ENCODE results near the gene SOX21.

DNA sequence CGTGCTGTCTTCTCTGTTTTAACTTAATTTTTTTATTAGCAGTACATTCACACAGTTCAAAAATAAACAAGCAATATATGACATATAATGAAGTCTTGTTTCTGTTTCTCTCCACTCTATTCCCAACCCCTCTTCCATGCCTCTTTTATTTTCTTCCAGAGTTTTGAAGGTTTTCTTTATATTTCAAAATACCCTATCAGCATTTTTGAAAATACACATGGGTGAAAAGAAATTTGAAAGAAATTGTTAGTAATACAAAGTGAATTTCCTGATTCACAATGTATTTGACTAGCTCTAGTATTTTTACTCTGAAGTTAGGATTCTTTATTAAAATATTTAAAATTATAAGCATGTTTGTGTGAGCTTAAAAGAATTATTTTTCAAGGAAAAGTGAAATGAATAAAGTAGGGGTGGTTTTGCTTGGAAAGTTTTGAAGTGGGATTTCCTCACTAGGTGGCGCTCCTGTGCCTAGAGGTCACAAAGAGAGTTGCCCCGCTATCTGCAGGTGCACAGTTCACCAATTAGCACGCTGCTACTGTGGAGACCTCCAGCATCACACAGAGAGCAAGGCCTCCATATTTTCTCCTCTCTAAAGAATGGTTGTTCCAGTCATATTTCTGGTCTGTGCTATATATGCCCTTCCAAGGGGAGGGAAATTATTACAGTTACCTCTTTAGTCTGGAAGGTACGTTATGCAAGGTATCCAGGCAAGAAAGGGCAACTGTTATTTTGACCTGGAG, 37.6 kb downstream of the SOX21 start:
- TF ChIP-seq, protein P1, sequence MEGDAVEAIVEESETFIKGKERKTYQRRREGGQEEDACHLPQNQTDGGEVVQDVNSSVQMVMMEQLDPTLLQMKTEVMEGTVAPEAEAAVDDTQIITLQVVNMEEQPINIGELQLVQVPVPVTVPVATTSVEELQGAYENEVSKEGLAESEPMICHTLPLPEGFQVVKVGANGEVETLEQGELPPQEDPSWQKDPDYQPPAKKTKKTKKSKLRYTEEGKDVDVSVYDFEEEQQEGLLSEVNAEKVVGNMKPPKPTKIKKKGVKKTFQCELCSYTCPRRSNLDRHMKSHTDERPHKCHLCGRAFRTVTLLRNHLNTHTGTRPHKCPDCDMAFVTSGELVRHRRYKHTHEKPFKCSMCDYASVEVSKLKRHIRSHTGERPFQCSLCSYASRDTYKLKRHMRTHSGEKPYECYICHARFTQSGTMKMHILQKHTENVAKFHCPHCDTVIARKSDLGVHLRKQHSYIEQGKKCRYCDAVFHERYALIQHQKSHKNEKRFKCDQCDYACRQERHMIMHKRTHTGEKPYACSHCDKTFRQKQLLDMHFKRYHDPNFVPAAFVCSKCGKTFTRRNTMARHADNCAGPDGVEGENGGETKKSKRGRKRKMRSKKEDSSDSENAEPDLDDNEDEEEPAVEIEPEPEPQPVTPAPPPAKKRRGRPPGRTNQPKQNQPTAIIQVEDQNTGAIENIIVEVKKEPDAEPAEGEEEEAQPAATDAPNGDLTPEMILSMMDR (IDR thresholded peaks at IDR 0.05): peak; percentile 35 to 62 (median 56)
- TF ChIP-seq POLR2AphosphoS5 (IDR thresholded peaks at IDR 0.05) (no peak), POLR2A (IDR thresholded peaks at IDR 0.05) (no peak)
